ENCODE data around the gene MUC13.
"Not testable (repeated sequence)": the region's sequence is repeated elsewhere in the genome, so short reads cannot be mapped to it uniquely, and the experiment has no call there.

MUC13 gene

DNA sequence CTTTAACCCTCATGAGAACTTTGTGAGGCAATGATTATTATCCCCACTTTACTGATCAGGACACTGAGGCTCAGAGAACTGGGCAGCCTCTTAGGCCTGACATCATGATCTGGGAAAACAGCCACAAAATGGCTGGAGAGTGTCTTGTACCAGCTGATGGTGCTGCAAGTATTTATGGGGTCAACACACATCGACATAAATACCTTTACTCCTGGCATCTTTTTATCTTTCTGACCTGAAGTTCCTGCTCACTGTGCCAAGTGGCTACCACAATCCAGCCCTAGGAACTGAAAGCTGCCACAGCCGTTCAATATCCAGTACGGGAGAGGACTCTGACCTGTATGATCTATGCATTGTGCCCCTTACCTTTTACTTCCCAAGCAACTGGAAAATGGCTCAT, 29.2 kb upstream of the MUC13 start:
- Histone ChIP-seq H3K9ac (ENCODE audit: insufficient read length, low read depth) (no peak overlapping the region), H3K9me3 (ENCODE audit: insufficient read depth, low read length) (no peaks in the 10 kb centered on the region), H3K27me3 (ENCODE audit: insufficient read depth, insufficient read length) (no peaks in the 10 kb centered on the region), H3K4me3 (ENCODE audit: insufficient read length, low read depth) (no peak overlapping the region), H3K36me3 (ENCODE audit: insufficient read depth, insufficient read length, low read length) (peaks cover 21% of the 10 kb centered on the region), H3K4me1 (ENCODE audit: insufficient read depth, insufficient read length) (no peaks in the 10 kb centered on the region)
- no peak for TF ChIP-seq YY1 (IDR thresholded peaks at IDR 0.05; ENCODE audit: insufficient read depth, insufficient read length)
- no peak for TF ChIP-seq ZNF274 (IDR thresholded peaks at IDR 0.05; ENCODE audit: low read depth, low read length)
- no peak for TF ChIP-seq SUZ12 (IDR thresholded peaks at IDR 0.05; ENCODE audit: extremely low read depth, insufficient read depth, insufficient read length)
- DNase-seq (ENCODE audit: low read depth, low spot score), result no peak

- no peak for TF ChIP-seq ZNF274 (IDR thresholded peaks at IDR 0.05; ENCODE audit: low read depth, low read length)
- TF ChIP-seq YY1 (IDR thresholded peaks at IDR 0.05; ENCODE audit: insufficient read depth, insufficient read length), result no peak
- no peak for TF ChIP-seq SUZ12 (IDR thresholded peaks at IDR 0.05; ENCODE audit: extremely low read depth, insufficient read depth, insufficient read length)
- no peak for DNase-seq (ENCODE audit: low read depth, low spot score)
- Histone ChIP-seq H3K9ac (ENCODE audit: insufficient read length, low read depth) (no peak overlapping the region), H3K9me3 (ENCODE audit: insufficient read depth, low read length) (no peaks in the 10 kb centered on the region), H3K27me3 (ENCODE audit: insufficient read depth, insufficient read length) (no peaks in the 10 kb centered on the region), H3K4me3 (ENCODE audit: insufficient read length, low read depth) (no peak overlapping the region), H3K36me3 (ENCODE audit: insufficient read depth, insufficient read length, low read length) (peaks cover 8% of the 10 kb centered on the region), H3K4me1 (ENCODE audit: insufficient read depth, insufficient read length) (no peaks in the 10 kb centered on the region)
Observed at GRCh38 chr3:124962403-124962940, 27.9 kb upstream of the MUC13 start.

DNA sequence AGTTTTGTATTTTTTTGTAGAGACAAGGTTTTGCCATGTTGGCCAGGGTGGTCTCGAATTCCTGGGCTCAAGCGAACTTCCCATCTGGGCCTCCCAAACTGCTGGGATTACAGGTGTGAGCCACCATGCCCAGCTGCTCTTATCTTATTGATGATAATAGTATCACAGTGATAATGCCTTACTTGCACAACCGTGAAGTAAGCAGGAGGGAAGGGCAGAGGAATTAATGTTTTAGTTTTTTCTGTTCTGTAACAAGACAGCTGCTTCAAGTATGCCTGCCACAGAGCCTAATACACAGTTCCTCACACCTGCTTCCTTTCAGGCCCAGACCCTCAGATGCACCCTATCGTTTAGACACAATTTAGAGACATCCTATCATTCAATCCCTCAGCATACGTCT, 26.1 kb upstream of the MUC13 start:
- Histone ChIP-seq H3K9me3 (ENCODE audit: insufficient read depth, low read length) (no peaks in the 10 kb centered on the region), H3K4me3 (ENCODE audit: insufficient read length, low read depth) (no peak overlapping the region), H3K27me3 (ENCODE audit: insufficient read depth, insufficient read length) (no peaks in the 10 kb centered on the region), H3K36me3 (ENCODE audit: insufficient read depth, insufficient read length, low read length) (no peaks in the 10 kb centered on the region), H3K9ac (ENCODE audit: insufficient read length, low read depth) (no peak overlapping the region), H3K4me1 (ENCODE audit: insufficient read depth, insufficient read length) (no peaks in the 10 kb centered on the region)
- no peak for DNase-seq (ENCODE audit: low read depth, low spot score)
- TF ChIP-seq ZNF274 (IDR thresholded peaks at IDR 0.05; ENCODE audit: low read depth, low read length), result no peak
- TF ChIP-seq SUZ12 (IDR thresholded peaks at IDR 0.05; ENCODE audit: extremely low read depth, insufficient read depth, insufficient read length), result no peak
- TF ChIP-seq YY1 (IDR thresholded peaks at IDR 0.05; ENCODE audit: insufficient read depth, insufficient read length), result no peak

GRCh38 chr3:124960105-124960504, 25.6 kb upstream of the MUC13 start:
- H3K4me1 ChIP-seq (ENCODE audit: insufficient read depth, insufficient read length), result no peaks in the 10 kb centered on the region
- TF ChIP-seq ZNF274 (IDR thresholded peaks at IDR 0.05; ENCODE audit: low read depth, low read length) (no peak), YY1 (IDR thresholded peaks at IDR 0.05; ENCODE audit: insufficient read depth, insufficient read length) (no peak), SUZ12 (IDR thresholded peaks at IDR 0.05; ENCODE audit: extremely low read depth, insufficient read depth, insufficient read length) (no peak)
- no peaks in the 10 kb centered on the region for H3K36me3 ChIP-seq (ENCODE audit: insufficient read depth, insufficient read length, low read length)
- H3K4me3 ChIP-seq (ENCODE audit: insufficient read length, low read depth), result no peak overlapping the region
- no peaks in the 10 kb centered on the region for H3K9me3 ChIP-seq (ENCODE audit: insufficient read depth, low read length)
- no peaks in the 10 kb centered on the region for H3K27me3 ChIP-seq (ENCODE audit: insufficient read depth, insufficient read length)
- no peak for DNase-seq (ENCODE audit: low read depth, low spot score)
- no peak overlapping the region for H3K9ac ChIP-seq (ENCODE audit: insufficient read length, low read depth)

- H3K27me3 ChIP-seq (ENCODE audit: insufficient read depth, insufficient read length); H3K9ac ChIP-seq (ENCODE audit: insufficient read length, low read depth); H3K9me3 ChIP-seq (ENCODE audit: insufficient read depth, low read length); H3K4me3 ChIP-seq (ENCODE audit: insufficient read length, low read depth); H3K4me1 ChIP-seq (ENCODE audit: insufficient read depth, insufficient read length); H3K36me3 ChIP-seq (ENCODE audit: insufficient read depth, insufficient read length, low read length); DNase-seq (ENCODE audit: low read depth, low spot score): not testable (repeated sequence)
Observed at GRCh38 chr3:124957951-124958350, 23.4 kb upstream of the MUC13 start.

GRCh38 chr3:124952282-124952855, 17.8 kb upstream of the MUC13 start:
- H3K9me3 ChIP-seq (ENCODE audit: insufficient read depth, low read length), result no peaks in the 10 kb centered on the region
- no peak overlapping the region for H3K9ac ChIP-seq (ENCODE audit: insufficient read length, low read depth)
- DNase-seq (ENCODE audit: low read depth, low spot score), result no peak
- H3K27me3 ChIP-seq (ENCODE audit: insufficient read depth, insufficient read length), result no peaks in the 10 kb centered on the region
- no peaks in the 10 kb centered on the region for H3K4me1 ChIP-seq (ENCODE audit: insufficient read depth, insufficient read length)
- TF ChIP-seq YY1 (IDR thresholded peaks at IDR 0.05; ENCODE audit: insufficient read depth, insufficient read length), result no peak
- no peak for TF ChIP-seq ZNF274 (IDR thresholded peaks at IDR 0.05; ENCODE audit: low read depth, low read length)
- TF ChIP-seq SUZ12 (IDR thresholded peaks at IDR 0.05; ENCODE audit: extremely low read depth, insufficient read depth, insufficient read length), result no peak
- H3K36me3 ChIP-seq (ENCODE audit: insufficient read depth, insufficient read length, low read length), result no peaks in the 10 kb centered on the region
- no peak overlapping the region for H3K4me3 ChIP-seq (ENCODE audit: insufficient read length, low read depth)

GRCh38 chr3:124951511-124952281, 17.1 kb upstream of the MUC13 start:
- Histone ChIP-seq H3K9ac (ENCODE audit: insufficient read length, low read depth) (no peak overlapping the region), H3K36me3 (ENCODE audit: insufficient read depth, insufficient read length, low read length) (no peaks in the 10 kb centered on the region), H3K4me1 (ENCODE audit: insufficient read depth, insufficient read length) (no peaks in the 10 kb centered on the region), H3K27me3 (ENCODE audit: insufficient read depth, insufficient read length) (no peaks in the 10 kb centered on the region), H3K9me3 (ENCODE audit: insufficient read depth, low read length) (no peaks in the 10 kb centered on the region), H3K4me3 (ENCODE audit: insufficient read length, low read depth) (no peak overlapping the region)
- no peak for TF ChIP-seq YY1 (IDR thresholded peaks at IDR 0.05; ENCODE audit: insufficient read depth, insufficient read length)
- no peak for TF ChIP-seq SUZ12 (IDR thresholded peaks at IDR 0.05; ENCODE audit: extremely low read depth, insufficient read depth, insufficient read length)
- no peak for TF ChIP-seq ZNF274 (IDR thresholded peaks at IDR 0.05; ENCODE audit: low read depth, low read length)
- DNase-seq (ENCODE audit: low read depth, low spot score), result no peak
